Pons (tissue), 1 donor: ENCODE data around the gene ADCY10.
"Not testable (repeated sequence)": the region's sequence is repeated elsewhere in the genome, so short reads cannot be mapped to it uniquely, and the experiment has no call there.

Experiments used
- DNase-seq: peaks from one replicate; pipeline ENCODE4 v3.0.0-alpha.2; 2016; ENCODE audit warnings: low spot score

Gene ADCY10

GRCh38 chr1:167854184-167854583 lies 59.8 kb downstream of the ADCY10 start:
- DNase-seq, result no peak

- DNase-seq, result no peak
Observed at GRCh38 chr1:167849666-167850065, 64.3 kb downstream of the ADCY10 start.

GRCh38 chr1:167842872-167843271 lies 71.1 kb downstream of the ADCY10 start:
- no peak for DNase-seq

GRCh38 chr1:167841530-167841929 lies 72.4 kb downstream of the ADCY10 start:
- DNase-seq, result no peak

GRCh38 chr1:167839009-167839408 lies 74.9 kb downstream of the ADCY10 start:
- DNase-seq, result no peak

GRCh38 chr1:167837326-167837725 lies 76.6 kb downstream of the ADCY10 start:
- no peak for DNase-seq

- no peak for DNase-seq
Observed at GRCh38 chr1:167836197-167836596, 77.7 kb downstream of the ADCY10 start.

GRCh38 chr1:167833904-167834303 lies 80.0 kb downstream of the ADCY10 start:
- no peak for DNase-seq

GRCh38 chr1:167832693-167833092 lies 81.2 kb downstream of the ADCY10 start:
- no peak for DNase-seq

GRCh38 chr1:167830668-167831067 lies 83.3 kb downstream of the ADCY10 start:
- not testable (repeated sequence) for DNase-seq

- DNase-seq, result no peak
Observed at GRCh38 chr1:167829868-167830267, 84.1 kb downstream of the ADCY10 start.

- DNase-seq, result no peak
Observed at GRCh38 chr1:167826127-167826526, 87.8 kb downstream of the ADCY10 start.

- DNase-seq, result no peak
Observed at GRCh38 chr1:167825419-167826079, 88.4 kb downstream of the ADCY10 start.

GRCh38 chr1:167824163-167824794 lies 89.7 kb downstream of the ADCY10 start:
- no peak for DNase-seq

- no peak for DNase-seq
Observed at GRCh38 chr1:167821969-167822685, 91.8 kb downstream of the ADCY10 start.

- no peak for DNase-seq
Observed at GRCh38 chr1:167821356-167821685, 92.6 kb downstream of the ADCY10 start.

GRCh38 chr1:167820684-167821355 lies 93.1 kb downstream of the ADCY10 start:
- no peak for DNase-seq

GRCh38 chr1:167819849-167820683 lies 93.9 kb downstream of the ADCY10 start:
- DNase-seq, result peak; percentile 33

- DNase-seq, result no peak
Observed at GRCh38 chr1:167815650-167816049, 98.3 kb downstream of the ADCY10 start.

GRCh38 chr1:167812972-167813371 lies 101.0 kb downstream of the ADCY10 start:
- no peak for DNase-seq

- no peak for DNase-seq
Observed at GRCh38 chr1:167808690-167809089, 105.2 kb downstream of the ADCY10 start.

GRCh38 chr1:167808104-167808503 lies 105.8 kb downstream of the ADCY10 start:
- no peak for DNase-seq
